Upper lobe of right lung (tissue), 1 donor: Measurements from ENCODE around the gene ITGA8. TPM values are rescaled to one million over a fixed set of nuclear protein-coding genes. Genes with fewer than 3 reads are reported as not detected.

Experiments
- ATAC-seq: fragments of 200-7000 bp; cut with Tn5 transposase; one replicate; pipeline ENCODE4 v1.9.1; 2020; ENCODE audit warnings: mild to moderate bottlenecking, moderate library complexity
- DNase-seq: peaks from one replicate; pipeline ENCODE4 v3.0.0-alpha.2; 2020
- H3K27ac ChIP-seq: fragments of 200-600 bp; one replicate; pipeline ENCODE4 v1.8.0; 2022
- H3K27me3 ChIP-seq: fragments of 200-600 bp; one replicate; pipeline ENCODE4 v1.8.0; 2022; ENCODE audit warnings: mild to moderate bottlenecking
- H3K36me3 ChIP-seq: fragments of 200-600 bp; one replicate; pipeline ENCODE4 v1.8.0; 2022
- H3K4me1 ChIP-seq: fragments of 200-600 bp; one replicate; pipeline ENCODE4 v1.8.0; 2022
- H3K4me3 ChIP-seq: fragments of 200-600 bp; one replicate; pipeline ENCODE4 v1.8.0; 2022; ENCODE audit warnings: mild to moderate bottlenecking
- H3K9me3 ChIP-seq: fragments of 200-600 bp; one replicate; pipeline ENCODE4 v1.8.0; 2022
- intact Hi-C: fragments of 100-400 bp; cut with DNase I; formaldehyde crosslinking; loops from one replicate; pipeline ENCODE4 v1.11.0; 2022
- total RNA-seq: library from RNA; stranded (reverse); fragmentation: NEBNext Ultra II Directional; extraction: Animal tissue kit (Norgen Biotek cat#: 25700); gene quantifications from one replicate; pipeline ENCODE4 v1.2.1, GENCODE V29; 2021
- TF ChIP-seq, protein P1 (sequence below): fragments of 200-600 bp; IDR thresholded peaks from one replicate; pipeline ENCODE4 v1.8.0; 2022; ENCODE audit warnings: antibody characterized with exemption
- donor health status: DM: no; HTN: yes; CAD: no; lungs with severe emphysema.

Gene ITGA8
- total RNA-seq, 1 donor from 2014 or later: 33.9 TPM

GRCh38 chr10:15515202-15515601, 204.5 kb downstream of the ITGA8 start:
- H3K4me1 ChIP-seq: no peaks in the 10 kb centered on the region
- no peak overlapping the region for H3K27ac ChIP-seq
- TF ChIP-seq, protein P1, sequence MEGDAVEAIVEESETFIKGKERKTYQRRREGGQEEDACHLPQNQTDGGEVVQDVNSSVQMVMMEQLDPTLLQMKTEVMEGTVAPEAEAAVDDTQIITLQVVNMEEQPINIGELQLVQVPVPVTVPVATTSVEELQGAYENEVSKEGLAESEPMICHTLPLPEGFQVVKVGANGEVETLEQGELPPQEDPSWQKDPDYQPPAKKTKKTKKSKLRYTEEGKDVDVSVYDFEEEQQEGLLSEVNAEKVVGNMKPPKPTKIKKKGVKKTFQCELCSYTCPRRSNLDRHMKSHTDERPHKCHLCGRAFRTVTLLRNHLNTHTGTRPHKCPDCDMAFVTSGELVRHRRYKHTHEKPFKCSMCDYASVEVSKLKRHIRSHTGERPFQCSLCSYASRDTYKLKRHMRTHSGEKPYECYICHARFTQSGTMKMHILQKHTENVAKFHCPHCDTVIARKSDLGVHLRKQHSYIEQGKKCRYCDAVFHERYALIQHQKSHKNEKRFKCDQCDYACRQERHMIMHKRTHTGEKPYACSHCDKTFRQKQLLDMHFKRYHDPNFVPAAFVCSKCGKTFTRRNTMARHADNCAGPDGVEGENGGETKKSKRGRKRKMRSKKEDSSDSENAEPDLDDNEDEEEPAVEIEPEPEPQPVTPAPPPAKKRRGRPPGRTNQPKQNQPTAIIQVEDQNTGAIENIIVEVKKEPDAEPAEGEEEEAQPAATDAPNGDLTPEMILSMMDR: no peak
- intact Hi-C loops: no loop called here
- no peak for ATAC-seq
- no peak overlapping the region for H3K4me3 ChIP-seq
- DNase-seq: no peak
- no peaks in the 10 kb centered on the region for H3K27me3 ChIP-seq
- no peaks in the 10 kb centered on the region for H3K9me3 ChIP-seq
- H3K36me3 ChIP-seq: no peaks in the 10 kb centered on the region

DNA sequence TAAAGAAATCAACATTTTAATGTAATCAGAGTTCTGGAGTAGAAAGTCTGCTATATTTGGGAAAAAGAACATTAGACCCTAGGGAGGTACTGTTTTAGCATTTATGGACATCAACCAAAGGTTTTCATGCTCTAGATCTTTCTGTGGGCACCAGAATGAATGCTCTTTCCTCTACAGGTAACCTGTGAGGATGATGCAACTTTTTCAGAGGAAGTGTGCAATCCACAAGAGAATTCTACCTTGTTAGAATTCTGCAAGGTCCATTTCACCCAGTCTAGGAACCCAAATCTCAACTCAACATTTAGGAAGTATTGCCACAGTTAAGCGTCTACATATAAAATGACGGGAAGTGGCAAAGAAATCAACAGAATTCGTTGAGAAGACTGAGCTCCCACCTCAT, 208.8 kb downstream of the ITGA8 start:
- no peak overlapping the region for H3K27ac ChIP-seq
- no peaks in the 10 kb centered on the region for H3K4me1 ChIP-seq
- H3K36me3 ChIP-seq: no peaks in the 10 kb centered on the region
- intact Hi-C loops: no loop called here
- DNase-seq: no peak
- H3K4me3 ChIP-seq: no peak overlapping the region
- no peak for ATAC-seq
- H3K27me3 ChIP-seq: no peaks in the 10 kb centered on the region
- TF ChIP-seq, protein P1: no peak
- H3K9me3 ChIP-seq: no peaks in the 10 kb centered on the region

- ATAC-seq (no peak), DNase-seq (no peak)
- Histone ChIP-seq H3K4me3 (no peak overlapping the region), H3K9me3 (no peaks in the 10 kb centered on the region), H3K27me3 (no peaks in the 10 kb centered on the region), H3K27ac (no peak overlapping the region), H3K4me1 (no peaks in the 10 kb centered on the region), H3K36me3 (no peaks in the 10 kb centered on the region)
- intact Hi-C loops: no loop called here
- TF ChIP-seq, protein P1: no peak
Measured at GRCh38 chr10:15505329-15505728, 214.4 kb downstream of the ITGA8 start.

- Histone ChIP-seq H3K27ac (no peak overlapping the region), H3K9me3 (no peaks in the 10 kb centered on the region), H3K36me3 (no peaks in the 10 kb centered on the region), H3K4me3 (no peak overlapping the region), H3K4me1 (no peaks in the 10 kb centered on the region), H3K27me3 (no peaks in the 10 kb centered on the region)
- DNase-seq: no peak
- TF ChIP-seq, protein P1: no peak
- intact Hi-C loops: no loop called here
- no peak for ATAC-seq
Measured at GRCh38 chr10:15504101-15504840, 215.5 kb downstream of the ITGA8 start.

- Histone ChIP-seq H3K27me3 (no peaks in the 10 kb centered on the region), H3K27ac (no peak overlapping the region), H3K4me1 (no peaks in the 10 kb centered on the region), H3K36me3 (no peaks in the 10 kb centered on the region), H3K4me3 (no peak overlapping the region), H3K9me3 (no peaks in the 10 kb centered on the region)
- no peak for DNase-seq
- TF ChIP-seq, protein P1: no peak
- intact Hi-C loops: no loop called here
- peak; percentile 61 for ATAC-seq
Measured at GRCh38 chr10:15494850-15495506, 224.7 kb downstream of the ITGA8 start.
